Measurements from ENCODE around the gene MATN4. TPM values are rescaled to one million over a fixed set of nuclear protein-coding genes. Genes with fewer than 3 reads are reported as not detected.

The MATN4 gene
- polyA plus RNA-seq, 1 donor from 2014 or later, result not detected

DNA sequence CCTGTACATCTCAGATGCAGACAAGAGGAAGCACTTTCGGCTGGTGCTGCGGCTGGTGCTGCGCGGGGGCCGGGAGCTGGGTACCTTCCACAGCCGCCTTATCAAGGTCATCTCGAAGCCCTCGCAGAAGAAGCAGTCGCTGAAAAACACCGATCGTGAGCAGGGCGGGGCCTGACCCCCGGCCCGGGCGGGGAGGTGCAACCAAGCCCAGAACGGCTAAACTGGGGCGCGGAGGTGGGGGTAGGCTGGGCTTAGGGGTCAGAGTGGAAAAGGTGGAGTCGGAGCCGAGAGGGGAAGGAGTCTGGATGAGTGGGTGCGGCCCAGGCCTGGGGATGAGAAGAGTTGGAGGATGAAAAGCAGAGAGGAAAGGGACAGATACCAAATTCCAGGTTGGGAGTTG lies 4.1 kb upstream of the MATN4 start:
- Mint-ChIP-seq H3K36me3 (no peaks in the 10 kb centered on the region), H3K9me3 (no peaks in the 10 kb centered on the region), H3K27me3 (peaks cover 41% of the 10 kb centered on the region), H3K27ac (peak overlapping the region in 1 of 3 donors; percentile 78), H3K4me3 (no peak overlapping the region), H3K4me1 (peaks cover 0 to 5% (median 3%) of the 10 kb centered on the region in 3 donors)

DNA sequence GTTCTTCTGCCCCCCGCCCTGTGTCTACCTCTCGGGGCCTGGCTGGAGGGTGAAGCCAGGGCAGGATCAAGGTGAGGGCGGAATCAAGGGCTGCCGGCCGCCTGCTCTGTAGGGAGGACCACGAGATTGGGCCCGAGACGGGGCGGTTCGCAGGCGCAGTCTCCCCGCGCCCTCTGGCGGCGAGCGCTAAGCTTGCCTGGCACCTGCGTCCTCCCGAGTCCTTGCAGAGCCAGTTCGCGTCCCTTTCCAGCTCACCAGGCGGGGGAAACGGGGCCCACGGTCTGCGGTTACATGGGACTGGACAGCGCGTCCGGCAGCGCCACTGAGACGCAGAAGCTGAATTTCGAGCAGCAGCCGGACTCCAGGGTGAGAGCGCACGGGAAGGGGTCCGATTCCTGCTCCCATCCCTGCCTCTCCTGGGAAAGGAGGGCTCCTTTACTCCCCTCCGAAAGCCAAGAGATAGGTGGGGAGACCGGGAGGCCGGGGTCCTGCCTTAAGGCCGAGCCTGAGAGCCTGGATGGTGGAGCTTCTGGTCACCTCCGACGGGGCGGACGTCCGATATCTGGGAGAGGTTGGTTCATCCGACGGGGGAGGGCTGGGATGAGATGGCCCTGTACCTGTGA lies 3.6 kb upstream of the MATN4 start:
- Mint-ChIP-seq H3K27me3 (peaks cover 45% of the 10 kb centered on the region), H3K9me3 (no peaks in the 10 kb centered on the region), H3K27ac (peak overlapping the region in 1 of 3 donors; percentile 78), H3K4me3 (no peak overlapping the region), H3K36me3 (no peaks in the 10 kb centered on the region), H3K4me1 (peaks cover 0 to 3% (median 3%) of the 10 kb centered on the region in 3 donors)

- H3K27me3 Mint-ChIP-seq, result peaks cover 41% of the 10 kb centered on the region
- H3K36me3 Mint-ChIP-seq, result peaks cover 2% of the 10 kb centered on the region
- peaks cover 0 to 3% (median 0%) of the 10 kb centered on the region in 3 donors for H3K4me1 Mint-ChIP-seq
- H3K27ac Mint-ChIP-seq, result no peak overlapping the region
- no peak overlapping the region for H3K4me3 Mint-ChIP-seq
- H3K9me3 Mint-ChIP-seq, result peaks cover 0 to 2% (median 0%) of the 10 kb centered on the region in 3 donors
Measured at GRCh38 chr20:45309075-45309474, 976 bp upstream of the MATN4 start.

- peaks cover 2% of the 10 kb centered on the region for H3K36me3 Mint-ChIP-seq
- H3K4me3 Mint-ChIP-seq, result no peak overlapping the region
- H3K27me3 Mint-ChIP-seq, result peaks cover 35% of the 10 kb centered on the region
- H3K9me3 Mint-ChIP-seq, result peaks cover 0 to 2% (median 0%) of the 10 kb centered on the region in 3 donors
- no peak overlapping the region for H3K27ac Mint-ChIP-seq
- peaks cover 0 to 3% (median 0%) of the 10 kb centered on the region in 3 donors for H3K4me1 Mint-ChIP-seq
Measured at GRCh38 chr20:45307076-45307640, 941 bp downstream of the MATN4 start.

DNA sequence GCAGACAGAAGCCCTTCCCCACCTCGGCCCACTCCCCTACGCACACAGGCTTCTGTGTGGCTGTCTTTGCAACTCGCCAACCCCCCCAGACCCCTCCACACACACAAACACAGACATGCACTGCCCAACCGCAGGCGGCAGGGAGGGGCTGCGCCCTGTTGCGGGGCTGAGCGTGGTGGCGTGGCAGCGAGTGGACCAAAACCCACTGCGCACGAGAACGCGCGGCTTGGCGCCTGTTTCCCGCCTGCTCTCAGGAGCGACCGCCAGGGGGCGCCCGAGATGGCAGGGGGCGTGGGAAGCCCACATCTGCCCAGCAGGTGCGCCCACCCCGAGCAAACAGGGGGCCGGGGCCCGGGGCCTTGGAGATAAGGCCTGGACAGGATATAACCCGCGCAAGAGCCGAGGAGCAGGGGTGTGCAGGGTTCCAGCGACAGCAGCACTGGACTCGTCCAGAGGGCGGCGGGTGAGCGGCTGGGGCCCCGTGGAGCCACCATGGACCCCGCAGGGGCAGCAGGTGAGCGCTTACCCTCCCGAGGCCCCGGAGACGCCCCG lies 1.6 kb downstream of the MATN4 start, which contains the start of gene RBPJL:
Gene RBPJL, plus strand, starts transcription at position 410 of the 552 bp plus-strand sequence. Its CDS starts 83 bp downstream, at position 493.
- Mint-ChIP-seq H3K9me3 (peaks cover 0 to 2% (median 0%) of the 10 kb centered on the region in 3 donors), H3K4me3 (no peak within 1 kb of the TSS), H3K36me3 (peaks cover 2% of the 10 kb centered on the region), H3K4me1 (peaks cover 0 to 3% (median 0%) of the 10 kb centered on the region in 3 donors), H3K27ac (peak within 1 kb of the TSS in 1 of 3 donors; percentile 85), H3K27me3 (peaks cover 36% of the 10 kb centered on the region)

DNA sequence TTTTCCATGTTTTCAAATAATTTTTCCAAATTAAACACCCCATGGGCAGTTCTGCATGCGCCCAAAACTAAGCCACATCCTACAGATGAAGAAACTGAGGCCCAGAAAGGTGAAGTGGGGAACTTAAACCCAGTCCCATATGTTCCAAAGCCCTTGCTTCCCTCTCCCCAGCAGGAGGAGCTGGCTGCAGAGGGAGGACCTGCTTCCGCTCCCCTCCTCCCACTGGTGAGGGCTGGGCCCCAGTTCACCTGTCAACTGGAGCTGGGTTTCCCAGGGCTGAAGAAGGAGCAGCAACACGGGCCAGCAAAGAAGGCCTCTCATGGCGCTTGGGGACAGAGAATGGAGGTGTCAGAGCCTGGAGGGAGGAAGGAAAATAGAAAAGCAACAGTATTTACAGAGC lies 2.8 kb downstream of the MATN4 start:
- Mint-ChIP-seq H3K27me3 (peaks cover 27% of the 10 kb centered on the region), H3K36me3 (peaks cover 2% of the 10 kb centered on the region), H3K4me1 (no peaks in the 10 kb centered on the region), H3K4me3 (no peak overlapping the region), H3K27ac (peak overlapping the region in 1 of 3 donors; percentile 85), H3K9me3 (peaks cover 0 to 2% (median 0%) of the 10 kb centered on the region in 3 donors)

DNA sequence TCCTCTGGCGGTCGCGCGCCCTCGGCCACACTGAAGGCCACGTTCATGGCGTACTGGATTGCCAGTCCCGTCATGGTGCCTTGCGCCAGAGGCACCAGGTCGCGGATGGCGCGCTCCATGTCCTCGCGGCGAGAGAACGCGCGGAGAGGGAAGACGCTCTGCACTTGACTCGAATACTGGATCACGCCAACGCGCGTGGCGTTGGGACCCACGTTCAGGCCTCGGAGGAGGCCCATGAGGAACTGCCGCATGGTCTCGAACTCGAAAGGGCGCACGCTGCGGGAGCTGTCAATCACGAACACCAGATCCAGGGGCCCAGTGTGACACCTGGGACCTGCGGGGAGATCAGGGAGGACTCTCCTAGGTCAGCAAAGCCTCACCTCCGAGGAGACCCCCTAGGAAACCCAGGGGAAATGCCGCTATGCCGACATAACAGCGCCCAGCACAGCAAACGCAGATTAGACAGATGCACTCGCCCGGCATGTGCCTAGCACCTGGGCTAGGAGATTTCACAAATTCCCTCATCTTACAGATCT lies 3.6 kb downstream of the MATN4 start:
- Mint-ChIP-seq H3K27me3 (peaks cover 27% of the 10 kb centered on the region), H3K4me3 (no peak overlapping the region), H3K36me3 (peaks cover 2% of the 10 kb centered on the region), H3K4me1 (no peaks in the 10 kb centered on the region), H3K27ac (no peak overlapping the region), H3K9me3 (peaks cover 0 to 2% (median 0%) of the 10 kb centered on the region in 3 donors)

- Mint-ChIP-seq H3K4me3 (no peak overlapping the region), H3K4me1 (no peaks in the 10 kb centered on the region), H3K9me3 (peaks cover 0 to 2% (median 0%) of the 10 kb centered on the region in 3 donors), H3K27me3 (peaks cover 31% of the 10 kb centered on the region), H3K36me3 (peaks cover 2% of the 10 kb centered on the region), H3K27ac (no peak overlapping the region)
Measured at GRCh38 chr20:45303586-45304463, 4.3 kb downstream of the MATN4 start.

DNA sequence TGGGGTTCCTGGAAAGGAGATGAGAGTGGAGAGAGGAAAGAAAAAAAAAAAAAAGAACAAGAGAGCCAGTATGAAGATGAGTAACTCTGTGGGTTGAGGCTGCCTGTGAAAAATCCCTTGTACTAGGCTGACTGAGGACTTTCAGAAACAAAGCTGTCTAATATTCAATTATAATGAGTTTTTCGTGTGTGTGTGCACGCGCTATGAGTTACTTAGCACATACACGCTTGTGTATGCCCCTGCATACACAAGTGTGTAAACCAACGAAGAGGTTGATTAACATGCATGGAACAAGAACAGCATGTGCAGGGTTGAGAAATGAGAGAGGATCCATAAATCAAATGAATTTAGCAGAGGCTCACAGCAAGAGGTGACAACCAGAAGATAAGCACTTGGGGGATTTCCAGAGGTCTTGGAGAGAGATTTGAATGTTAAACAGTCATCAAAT lies 6.3 kb downstream of the MATN4 start:
- Mint-ChIP-seq H3K27me3 (peaks cover 30% of the 10 kb centered on the region), H3K4me1 (no peaks in the 10 kb centered on the region), H3K36me3 (peaks cover 2% of the 10 kb centered on the region), H3K9me3 (peaks cover 0 to 2% (median 0%) of the 10 kb centered on the region in 3 donors), H3K4me3 (no peak overlapping the region), H3K27ac (no peak overlapping the region)

DNA sequence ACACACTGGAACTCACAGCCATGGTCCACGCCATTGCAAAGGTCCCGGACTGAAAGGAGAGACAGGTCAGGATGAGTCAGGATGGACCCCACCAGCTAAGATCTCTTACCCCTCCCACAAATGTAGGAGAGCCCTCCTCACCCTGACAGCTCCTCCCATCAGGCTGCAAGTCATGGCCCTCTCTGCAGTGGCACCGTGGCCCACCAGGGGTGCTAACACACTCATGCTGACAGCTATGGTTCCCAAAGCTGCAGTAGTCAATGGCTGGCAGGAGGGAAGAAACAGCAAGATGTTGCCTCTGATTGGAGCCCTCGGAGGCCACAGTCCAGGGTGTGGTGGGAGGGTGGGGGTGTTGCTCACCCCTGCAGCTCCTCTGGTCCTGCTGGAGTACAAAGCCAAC lies 7.1 kb downstream of the MATN4 start:
- peaks cover 5% of the 10 kb centered on the region for H3K36me3 Mint-ChIP-seq
- peaks cover 0 to 2% (median 0%) of the 10 kb centered on the region in 3 donors for H3K9me3 Mint-ChIP-seq
- H3K27ac Mint-ChIP-seq, result no peak overlapping the region
- H3K4me1 Mint-ChIP-seq, result no peaks in the 10 kb centered on the region
- peaks cover 35% of the 10 kb centered on the region for H3K27me3 Mint-ChIP-seq
- no peak overlapping the region for H3K4me3 Mint-ChIP-seq

DNA sequence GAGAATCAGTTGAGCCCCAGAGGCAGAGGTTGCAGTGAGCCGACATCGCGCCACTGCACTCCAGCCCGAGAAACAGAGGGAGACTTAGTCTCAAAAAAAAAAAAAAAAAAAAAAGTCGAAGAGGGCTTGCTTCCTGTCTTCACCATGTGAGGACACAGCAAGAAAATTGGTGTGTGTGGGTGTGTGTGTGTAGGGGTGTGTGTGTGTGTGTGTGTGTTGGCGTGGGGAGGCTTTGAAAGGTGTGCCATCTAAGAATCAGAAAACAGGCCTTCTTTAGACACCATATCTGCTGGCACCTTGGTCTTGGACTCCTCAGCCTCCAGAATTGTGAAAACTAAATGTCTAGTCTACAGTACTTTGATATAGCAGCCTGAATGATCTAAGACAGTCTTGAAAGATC lies 8.3 kb downstream of the MATN4 start:
- H3K27me3 Mint-ChIP-seq, result peaks cover 38% of the 10 kb centered on the region
- no peaks in the 10 kb centered on the region for H3K4me1 Mint-ChIP-seq
- H3K4me3 Mint-ChIP-seq, result no peak overlapping the region
- H3K36me3 Mint-ChIP-seq, result peaks cover 3% of the 10 kb centered on the region
- no peaks in the 10 kb centered on the region for H3K9me3 Mint-ChIP-seq
- H3K27ac Mint-ChIP-seq, result no peak overlapping the region

DNA sequence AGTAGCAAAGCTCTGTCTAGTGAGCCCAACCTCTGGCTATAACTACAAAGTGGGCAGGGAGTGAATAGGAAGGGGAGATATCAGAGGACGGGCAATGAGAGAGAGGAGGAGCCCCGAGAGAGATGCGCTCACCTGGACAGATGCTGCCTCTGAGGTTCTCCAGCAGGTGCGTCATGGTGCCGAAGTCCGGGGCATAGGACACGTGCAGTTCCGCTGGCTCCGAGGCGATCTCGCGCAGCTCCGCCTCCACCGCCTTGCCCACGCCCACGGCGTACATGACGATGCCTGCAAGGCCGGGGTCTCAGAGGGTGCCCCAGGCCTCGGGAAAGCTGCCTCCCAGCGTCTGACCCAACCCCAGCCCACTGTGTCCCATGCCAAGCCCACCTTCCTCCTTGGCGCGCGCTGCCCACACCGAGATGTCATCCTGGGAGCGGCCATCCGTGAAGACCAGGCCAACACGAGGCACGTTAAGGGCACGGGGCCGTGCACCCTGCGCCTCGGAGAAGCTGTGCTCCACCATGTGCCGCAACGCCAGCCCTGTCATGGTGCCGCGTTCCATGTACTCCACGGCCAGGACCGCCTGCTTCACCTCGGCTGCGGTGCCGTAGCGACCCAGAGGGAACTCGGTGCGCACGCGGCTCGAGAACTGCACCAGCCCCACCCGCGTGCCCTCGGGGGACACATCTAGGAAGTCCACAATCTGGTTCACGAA lies 10.2 kb downstream of the MATN4 start:
- H3K9me3 Mint-ChIP-seq, result no peaks in the 10 kb centered on the region
- H3K4me1 Mint-ChIP-seq, result peaks cover 1 to 5% (median 5%) of the 10 kb centered on the region in 3 donors
- peaks cover 3% of the 10 kb centered on the region for H3K36me3 Mint-ChIP-seq
- peaks cover 40% of the 10 kb centered on the region for H3K27me3 Mint-ChIP-seq
- no peak overlapping the region for H3K4me3 Mint-ChIP-seq
- no peak overlapping the region for H3K27ac Mint-ChIP-seq

DNA sequence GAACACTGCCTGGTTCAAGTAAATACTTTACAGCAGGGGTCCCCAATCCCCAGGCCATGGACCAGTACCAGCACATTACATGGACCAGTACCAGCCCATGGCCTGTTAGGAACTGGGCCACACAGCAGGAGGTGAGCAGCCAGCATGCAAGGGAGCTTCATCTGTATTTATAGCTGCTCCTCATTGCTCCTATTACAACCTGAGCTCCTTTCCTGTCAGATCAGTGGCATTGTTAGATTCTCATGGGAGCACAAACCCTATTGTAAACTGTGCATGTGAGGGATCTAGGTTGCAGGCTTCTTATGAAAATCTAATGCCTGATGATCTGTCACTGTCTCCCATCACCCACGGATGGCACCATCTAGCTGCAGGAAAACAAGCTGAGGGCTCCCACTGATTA lies 13.4 kb downstream of the MATN4 start:
- Mint-ChIP-seq H3K4me1 (peaks cover 10 to 18% (median 14%) of the 10 kb centered on the region in 3 donors), H3K4me3 (peak overlapping the region in 1 of 4 donors; percentile 43)

GRCh38 chr20:45294003-45294368 lies 14.1 kb downstream of the MATN4 start:
- H3K27me3 Mint-ChIP-seq, result peaks cover 37% of the 10 kb centered on the region
- peaks cover 10 to 18% (median 14%) of the 10 kb centered on the region in 3 donors for H3K4me1 Mint-ChIP-seq
- no peaks in the 10 kb centered on the region for H3K9me3 Mint-ChIP-seq
- no peak overlapping the region for H3K27ac Mint-ChIP-seq
- H3K36me3 Mint-ChIP-seq, result peaks cover 3% of the 10 kb centered on the region
- H3K4me3 Mint-ChIP-seq, result peak overlapping the region in 3 of 4 donors; percentile 10 to 79 (median 70)

More for the DNA sequence above, 13.4 kb downstream of the MATN4 start:
- H3K9me3 Mint-ChIP-seq, result no peaks in the 10 kb centered on the region
- H3K27ac Mint-ChIP-seq, result no peak overlapping the region
- peaks cover 41% of the 10 kb centered on the region for H3K27me3 Mint-ChIP-seq
- H3K36me3 Mint-ChIP-seq, result peaks cover 3% of the 10 kb centered on the region

All from IgD-negative memory B cell (primary cell).